ENCODE results near the gene CYTH3.

- TF ChIP-seq POLR2A (IDR thresholded peaks at IDR 0.05; ENCODE audit: low read depth, low read length) (no peak), SPI1 (IDR thresholded peaks at IDR 0.05; ENCODE audit: low read depth, low read length) (no peak), POLR2AphosphoS5 (IDR thresholded peaks at IDR 0.05; ENCODE audit: low read depth, low read length) (no peak), TAF1 (IDR thresholded peaks at IDR 0.05; ENCODE audit: low read depth, low read length) (no peak)
Observed at GRCh38 chr7:6272481-6273323, at the start of gene CYTH3.
